Panc1 (cell line): ENCODE data around the gene UBXN11. TPM values are rescaled to one million over a fixed set of nuclear protein-coding genes. Genes with fewer than 3 reads are reported as not detected.

Experiments used
- ATAC-seq: fragments of 200-7000 bp; cut with Tn5 transposase; 2 replicates; pipeline ENCODE4 v1.9.1; 2020; ENCODE audit warnings: mild to moderate bottlenecking, moderate library complexity
- BruUV-seq: library from RNA; stranded (reverse); fragments of 400-500 nt; replicated peaks from 2 replicates; lab custom pipeline; 2021; lab: Mats Ljungman, UMichigan
- CTCF ChIA-PET: fragments of 300-600 bp; sonication (Branson Sonifier 250); formaldehyde crosslinking; loops from one replicate; lab custom pipeline; 2022; ENCODE audit warnings: antibody characterized with exemption; lab: Charles Lee
- POLR2A ChIA-PET: fragments of 300-600 bp; sonication (Branson Sonifier 250); formaldehyde crosslinking; loops from one replicate; lab custom pipeline; 2022; ENCODE audit warnings: antibody characterized with exemption; lab: Charles Lee
- DNase-seq: peaks from one replicate; pipeline ENCODE4 v3.0.0-alpha.2; 2010; ENCODE audit warnings: low read depth, low spot score
- H3K27ac ChIP-seq: 2 replicates; pipeline ENCODE4 v1.5.1; 2011; ENCODE audit warnings: mild to moderate bottlenecking, low read length, inconsistent platforms
- H3K27me3 ChIP-seq: fragments of 200-500 bp; sonication (Bioruptor generic); 2 replicates; pipeline ENCODE4 v1.6.0; 2014; ENCODE audit warnings: low read length, inconsistent platforms; ENCODE audit not compliant: control insufficient read depth, insufficient read depth
- H3K36me3 ChIP-seq: fragments of 200-500 bp; sonication (Bioruptor generic); 2 replicates; pipeline ENCODE4 v1.5.1; 2014; ENCODE audit warnings: inconsistent platforms, mild to moderate bottlenecking, low read length, moderate library complexity; ENCODE audit not compliant: control insufficient read depth, insufficient read depth
- H3K4me1 ChIP-seq: 2 replicates; pipeline ENCODE4 v1.5.1; 2011; ENCODE audit warnings: inconsistent platforms, mild to moderate bottlenecking, low read length, moderate library complexity; ENCODE audit not compliant: control insufficient read depth, insufficient read depth
- H3K4me3 ChIP-seq, 2 experiments: 2 replicates each; pipeline ENCODE4 v1.5.1; 2011 to 2012; ENCODE audit warnings: low read depth in 2 of 2, low read length in 2 of 2, mild to moderate bottlenecking in 2 of 2, inconsistent platforms in 1 of 2, moderate library complexity in 1 of 2
- H3K9me3 ChIP-seq: fragments of 200-500 bp; sonication (Bioruptor generic); 2 replicates; pipeline ENCODE4 v1.5.1; 2014; ENCODE audit warnings: low read depth, mild to moderate bottlenecking, inconsistent platforms, low read length, moderate library complexity; ENCODE audit not compliant: control insufficient read depth, insufficient read depth
- CTCF ChIP-seq: fragments of 450-650 bp; IDR thresholded peaks from 2 replicates; pipeline ENCODE4 v1.5.1; 2017; ENCODE audit warnings: mild to moderate bottlenecking
- POLR2AphosphoS5 ChIP-seq: IDR thresholded peaks from 2 replicates; pipeline ENCODE4 v1.6.1; 2012; ENCODE audit warnings: mild to moderate bottlenecking, low read depth, low read length, moderate library complexity
- REST ChIP-seq, 2 experiments: IDR thresholded peaks; 2 replicates each; pipeline ENCODE4 v1.6.1; 2011 to 2012; ENCODE audit warnings: low read depth in 2 of 2, control low read depth in 1 of 2, low read length in 1 of 2, mild to moderate bottlenecking in 1 of 2, moderate library complexity in 1 of 2; ENCODE audit not compliant: insufficient read depth in 1 of 2
- SIN3A ChIP-seq: IDR thresholded peaks from 2 replicates; pipeline ENCODE4 v1.6.1; 2012; ENCODE audit warnings: low read depth, mild to moderate bottlenecking, low read length, moderate library complexity, borderline replicate concordance; ENCODE audit not compliant: insufficient read depth
- TCF7L2 ChIP-seq: IDR thresholded peaks from 2 replicates; pipeline ENCODE4 v1.6.1; 2011; ENCODE audit warnings: mild to moderate bottlenecking, low read depth, low read length, inconsistent platforms
- in situ Hi-C: cut with HindIII; loops from 2 replicates; pipeline ENCODE4 v1.10.0; 2016; ENCODE audit warnings: low sequenced_read_pairs, low pct_unique_long_range_greater_than_20kb
- intact Hi-C: fragments of 100-400 bp; cut with micrococcal nuclease; formaldehyde crosslinking; loops from one replicate; pipeline ENCODE4 v1.10.0; 2022; ENCODE audit not compliant: unreplicated experiment
- total RNA-seq: library from RNA; stranded (reverse); gene quantifications from one replicate; pipeline ENCODE4 v1.2.1, GENCODE V29; 2021; ENCODE audit not compliant: unreplicated experiment

UBXN11 gene
- total RNA-seq, 1 experiment from 2014 or later, result 23.7 TPM

GRCh38 chr1:26269198-26269550 is 37.3 kb downstream of the UBXN11 start:
- Histone ChIP-seq H3K4me3 (no peak overlapping the region), H3K36me3 (peaks cover 24% of the 10 kb centered on the region; the same call in 1 of the 2 replicates), H3K27me3 (no peaks in the 10 kb centered on the region), H3K27ac (no peak overlapping the region), H3K4me1 (no peaks in the 10 kb centered on the region), H3K9me3 (peaks cover 7% of the 10 kb centered on the region; the same call in 1 of the 2 replicates)
- in situ Hi-C loops (no loop called here), intact Hi-C loops (no loop called here)
- ChIA-PET POLR2A (no interaction called here), CTCF (interaction anchor here (0.6 kb wide), 1 partner anchor 148 kb away, joined by 6 read pairs; no protein-coding TSS in a partner anchor)
- DNase-seq, result no peak
- TF ChIP-seq SIN3A (no peak), POLR2AphosphoS5 (no peak), REST (IDR thresholded peaks at IDR 0.05; ENCODE audit: insufficient read depth in 1 of 2, low read depth in 2 of 2, low read length in 1 of 2) (no peak), CTCF (no peak), TCF7L2 (no peak)
- no peak for ATAC-seq
- no TSS peak for BruUV-seq

GRCh38 chr1:26268290-26269197 is 37.9 kb downstream of the UBXN11 start:
- no peak for DNase-seq
- Histone ChIP-seq H3K36me3 (peaks cover 24% of the 10 kb centered on the region; the same call in 1 of the 2 replicates), H3K4me1 (no peaks in the 10 kb centered on the region), H3K9me3 (peaks cover 7% of the 10 kb centered on the region; the same call in 1 of the 2 replicates), H3K4me3 (no peak overlapping the region), H3K27ac (no peak overlapping the region), H3K27me3 (no peaks in the 10 kb centered on the region)
- CTCF ChIA-PET, result no interaction called here
- intact Hi-C loops (no loop called here), in situ Hi-C loops (no loop called here)
- no peak for ATAC-seq
- POLR2A ChIA-PET, result no interaction called here
- no TSS peak for BruUV-seq
- no peak for TF ChIP-seq TCF7L2

GRCh38 chr1:26265405-26265804 is 41.0 kb downstream of the UBXN11 start:
- no TSS peak for BruUV-seq
- Histone ChIP-seq H3K27ac (no peak overlapping the region), H3K36me3 (peaks cover 14% of the 10 kb centered on the region; the same call in 1 of the 2 replicates), H3K9me3 (peaks cover 7% of the 10 kb centered on the region; the same call in 1 of the 2 replicates), H3K4me1 (no peaks in the 10 kb centered on the region), H3K4me3 (no peak overlapping the region), H3K27me3 (no peaks in the 10 kb centered on the region)
- TF ChIP-seq CTCF, result no peak
- TF ChIP-seq TCF7L2, result no peak
- no peak for TF ChIP-seq REST (IDR thresholded peaks at IDR 0.05; ENCODE audit: insufficient read depth in 1 of 2, low read depth in 2 of 2, low read length in 1 of 2)
- no peak for TF ChIP-seq SIN3A
- no peak for TF ChIP-seq POLR2AphosphoS5
- no peak for ATAC-seq
- no peak for DNase-seq
- intact Hi-C loops, result no loop called here
- in situ Hi-C loops, result no loop called here
- ChIA-PET CTCF (no interaction called here), POLR2A (no interaction called here)
